ENCODE results near the gene PRAC2.

- TF ChIP-seq, protein P1, sequence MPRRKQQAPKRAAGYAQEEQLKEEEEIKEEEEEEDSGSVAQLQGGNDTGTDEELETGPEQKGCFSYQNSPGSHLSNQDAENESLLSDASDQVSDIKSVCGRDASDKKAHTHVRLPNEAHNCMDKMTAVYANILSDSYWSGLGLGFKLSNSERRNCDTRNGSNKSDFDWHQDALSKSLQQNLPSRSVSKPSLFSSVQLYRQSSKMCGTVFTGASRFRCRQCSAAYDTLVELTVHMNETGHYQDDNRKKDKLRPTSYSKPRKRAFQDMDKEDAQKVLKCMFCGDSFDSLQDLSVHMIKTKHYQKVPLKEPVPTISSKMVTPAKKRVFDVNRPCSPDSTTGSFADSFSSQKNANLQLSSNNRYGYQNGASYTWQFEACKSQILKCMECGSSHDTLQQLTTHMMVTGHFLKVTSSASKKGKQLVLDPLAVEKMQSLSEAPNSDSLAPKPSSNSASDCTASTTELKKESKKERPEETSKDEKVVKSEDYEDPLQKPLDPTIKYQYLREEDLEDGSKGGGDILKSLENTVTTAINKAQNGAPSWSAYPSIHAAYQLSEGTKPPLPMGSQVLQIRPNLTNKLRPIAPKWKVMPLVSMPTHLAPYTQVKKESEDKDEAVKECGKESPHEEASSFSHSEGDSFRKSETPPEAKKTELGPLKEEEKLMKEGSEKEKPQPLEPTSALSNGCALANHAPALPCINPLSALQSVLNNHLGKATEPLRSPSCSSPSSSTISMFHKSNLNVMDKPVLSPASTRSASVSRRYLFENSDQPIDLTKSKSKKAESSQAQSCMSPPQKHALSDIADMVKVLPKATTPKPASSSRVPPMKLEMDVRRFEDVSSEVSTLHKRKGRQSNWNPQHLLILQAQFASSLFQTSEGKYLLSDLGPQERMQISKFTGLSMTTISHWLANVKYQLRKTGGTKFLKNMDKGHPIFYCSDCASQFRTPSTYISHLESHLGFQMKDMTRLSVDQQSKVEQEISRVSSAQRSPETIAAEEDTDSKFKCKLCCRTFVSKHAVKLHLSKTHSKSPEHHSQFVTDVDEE (CRISPR knock-in tag; IDR thresholded peaks at IDR 0.05), result no peak
- TF ChIP-seq, protein P2, sequence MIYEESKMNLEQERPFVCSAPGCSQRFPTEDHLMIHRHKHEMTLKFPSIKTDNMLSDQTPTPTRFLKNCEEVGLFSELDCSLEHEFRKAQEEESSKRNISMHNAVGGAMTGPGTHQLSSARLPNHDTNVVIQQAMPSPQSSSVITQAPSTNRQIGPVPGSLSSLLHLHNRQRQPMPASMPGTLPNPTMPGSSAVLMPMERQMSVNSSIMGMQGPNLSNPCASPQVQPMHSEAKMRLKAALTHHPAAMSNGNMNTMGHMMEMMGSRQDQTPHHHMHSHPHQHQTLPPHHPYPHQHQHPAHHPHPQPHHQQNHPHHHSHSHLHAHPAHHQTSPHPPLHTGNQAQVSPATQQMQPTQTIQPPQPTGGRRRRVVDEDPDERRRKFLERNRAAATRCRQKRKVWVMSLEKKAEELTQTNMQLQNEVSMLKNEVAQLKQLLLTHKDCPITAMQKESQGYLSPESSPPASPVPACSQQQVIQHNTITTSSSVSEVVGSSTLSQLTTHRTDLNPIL (CRISPR knock-in tag; IDR thresholded peaks at IDR 0.05; ENCODE audit: low read depth), result no peak
- TF ChIP-seq CSDC2 (CRISPR knock-in tag; IDR thresholded peaks at IDR 0.05) (no peak), RARB (CRISPR knock-in tag; IDR thresholded peaks at IDR 0.05) (no peak), PPARA (CRISPR knock-in tag; IDR thresholded peaks at IDR 0.05; ENCODE audit: borderline replicate concordance) (no peak), PATZ1 (CRISPR knock-in tag; IDR thresholded peaks at IDR 0.05; ENCODE audit: borderline replicate concordance) (no peak), SNAI2 (CRISPR knock-in tag; IDR thresholded peaks at IDR 0.05) (no peak), ISL1 (CRISPR knock-in tag; IDR thresholded peaks at IDR 0.05) (no peak), POU6F1 (CRISPR knock-in tag; IDR thresholded peaks at IDR 0.05; ENCODE audit: borderline replicate concordance, low read depth) (no peak), TOX (CRISPR knock-in tag; IDR thresholded peaks at IDR 0.05; ENCODE audit: borderline replicate concordance) (no peak), ARNTL (CRISPR knock-in tag; IDR thresholded peaks at IDR 0.05; ENCODE audit: borderline replicate concordance, low read depth) (no peak), ZFP3 (CRISPR knock-in tag; IDR thresholded peaks at IDR 0.05) (no peak)
These were observed 15.4 kb downstream of the PRAC2 start for GRCh38 chr17:48738424-48738802.
